MM.1S (cell line): ENCODE measurements around the gene FRY.

ENCODE experiments used
- DNase-seq: peaks from one replicate; pipeline ENCODE4 v3.0.0-alpha.2; 2015
- H2AFZ ChIP-seq: fragments of 300-600 bp; sonication (generic); 2 replicates; pipeline ENCODE4 v1.6.0; 2016; ENCODE audit warnings: antibody characterized with exemption, low read length
- H3F3A ChIP-seq: fragments of 300-600 bp; sonication (generic); 2 replicates; pipeline ENCODE4 v1.6.1; 2016; ENCODE audit warnings: mild to moderate bottlenecking, antibody characterized with exemption, low read length, moderate library complexity, mixed read lengths; ENCODE audit not compliant: insufficient read depth
- H3K27ac ChIP-seq: fragments of 300-600 bp; sonication (generic); 2 replicates; pipeline ENCODE4 v1.5.1; 2016; ENCODE audit warnings: mild to moderate bottlenecking, low read length
- H3K27me3 ChIP-seq: fragments of 300-600 bp; sonication (generic); replicated peaks from 2 replicates; pipeline ENCODE4 v1.6.0; 2016; ENCODE audit warnings: low read length; ENCODE audit not compliant: insufficient read depth
- H3K36me3 ChIP-seq: fragments of 300-600 bp; sonication (generic); replicated peaks from 2 replicates; pipeline ENCODE4 v1.6.1; 2016; ENCODE audit warnings: mild to moderate bottlenecking, low read length, mixed read lengths; ENCODE audit not compliant: insufficient read depth
- H3K4me1 ChIP-seq: fragments of 300-600 bp; sonication (generic); 2 replicates; pipeline ENCODE4 v1.6.1; 2016; ENCODE audit warnings: low read length, mixed read lengths
- H3K4me2 ChIP-seq: fragments of 300-600 bp; sonication (generic); 2 replicates; pipeline ENCODE4 v1.6.0; 2016; ENCODE audit warnings: low read depth, low read length
- H3K4me3 ChIP-seq: fragments of 300-600 bp; sonication (generic); 2 replicates; pipeline ENCODE4 v1.5.1; 2016; ENCODE audit warnings: low read length, mixed read lengths
- H3K79me2 ChIP-seq: fragments of 300-600 bp; sonication (generic); 2 replicates; pipeline ENCODE4 v1.6.1; 2016; ENCODE audit warnings: mixed run types, low read length, mixed read lengths
- H3K9ac ChIP-seq: fragments of 300-600 bp; sonication (generic); 2 replicates; pipeline ENCODE4 v1.6.1; 2016; ENCODE audit warnings: low read length, mixed read lengths
- H3K9me2 ChIP-seq: fragments of 300-600 bp; sonication (generic); replicated peaks from 2 replicates; pipeline ENCODE4 v1.6.1; 2016; ENCODE audit warnings: mild to moderate bottlenecking, low read length, mixed read lengths; ENCODE audit not compliant: insufficient read depth
- H3K9me3 ChIP-seq: fragments of 300-600 bp; sonication (generic); replicated peaks from 2 replicates; pipeline ENCODE4 v1.6.1; 2016; ENCODE audit warnings: mild to moderate bottlenecking, low read length, mixed read lengths; ENCODE audit not compliant: insufficient read depth
- H4K20me1 ChIP-seq: fragments of 300-600 bp; sonication (generic); 2 replicates; pipeline ENCODE4 v1.6.1; 2016; ENCODE audit warnings: mild to moderate bottlenecking, low read length, moderate library complexity, mixed read lengths; ENCODE audit not compliant: insufficient read depth
- CTCF ChIP-seq: fragments of 300-600 bp; sonication (generic); IDR thresholded peaks from 2 replicates; pipeline ENCODE4 v1.5.1; 2016; ENCODE audit warnings: antibody characterized with exemption, low read length, mixed read lengths
- EZH2 ChIP-seq: fragments of 300-600 bp; sonication (generic); optimal IDR thresholded peaks from 2 replicates; pipeline ENCODE3; 2017; ENCODE audit warnings: low read depth, mild to moderate bottlenecking, antibody characterized with exemption, low read length, mixed read lengths
- EZH2phosphoT487 ChIP-seq: fragments of 300-600 bp; sonication (generic); IDR thresholded peaks from 2 replicates; pipeline ENCODE4 v1.6.1; 2018; ENCODE audit warnings: antibody characterized with exemption, low read length

The FRY gene

DNA sequence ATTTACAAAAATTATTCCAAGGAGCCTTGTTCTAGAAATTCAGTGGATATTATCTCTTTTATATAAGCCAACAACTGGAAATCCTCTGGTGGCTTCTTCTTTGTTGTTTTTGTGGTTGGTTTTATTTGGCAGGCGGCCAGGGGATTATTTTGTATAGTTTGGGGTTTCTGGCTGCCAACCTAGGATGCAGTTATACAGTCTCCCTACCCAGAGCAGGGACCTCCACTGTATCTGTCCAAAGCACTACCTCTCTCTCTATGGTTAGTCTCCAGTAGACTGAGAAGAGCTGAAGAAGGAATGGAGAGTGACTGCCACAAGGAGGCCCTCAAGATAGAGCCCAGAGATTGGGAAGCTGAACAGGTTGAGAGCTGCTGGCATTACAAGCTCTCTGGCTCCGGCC, 203.3 kb downstream of the FRY start:
- Histone ChIP-seq H3K9me2 (no peaks in the 10 kb centered on the region), H4K20me1 (no peaks in the 10 kb centered on the region), H3K4me3 (no peak overlapping the region), H3K9ac (no peak overlapping the region), H3K27ac (no peak overlapping the region), H3K27me3 (no peaks in the 10 kb centered on the region), H3K4me1 (no peaks in the 10 kb centered on the region), H3K9me3 (no peaks in the 10 kb centered on the region), H3F3A (no peaks in the 10 kb centered on the region), H2AFZ (no peak overlapping the region), H3K4me2 (no peak overlapping the region), H3K36me3 (no peaks in the 10 kb centered on the region), H3K79me2 (no peaks in the 10 kb centered on the region)
- DNase-seq: no peak
- no peak for TF ChIP-seq EZH2phosphoT487
- TF ChIP-seq CTCF: no peak
- TF ChIP-seq EZH2: no peak

GRCh38 chr13:32237681-32238080, 206.1 kb downstream of the FRY start:
- Histone ChIP-seq H3K9me2 (no peaks in the 10 kb centered on the region), H2AFZ (no peak overlapping the region), H3K36me3 (no peaks in the 10 kb centered on the region), H3K79me2 (no peaks in the 10 kb centered on the region), H3K27me3 (no peaks in the 10 kb centered on the region), H3K9ac (no peak overlapping the region), H3K27ac (no peak overlapping the region), H4K20me1 (no peaks in the 10 kb centered on the region), H3K4me2 (no peak overlapping the region), H3K4me3 (no peak overlapping the region), H3F3A (no peaks in the 10 kb centered on the region), H3K9me3 (no peaks in the 10 kb centered on the region), H3K4me1 (no peaks in the 10 kb centered on the region)
- DNase-seq: no peak
- TF ChIP-seq EZH2 (no peak), EZH2phosphoT487 (no peak), CTCF (no peak)

- Histone ChIP-seq H3K36me3 (no peaks in the 10 kb centered on the region), H3K27ac (no peak overlapping the region), H3K4me3 (no peak overlapping the region), H3K9ac (no peak overlapping the region), H3F3A (0 out of 2 replicates have a peak, but pooled peaks cover 4% of the 10 kb centered on the region), H3K9me2 (no peaks in the 10 kb centered on the region), H3K79me2 (no peaks in the 10 kb centered on the region), H3K4me2 (no peak overlapping the region), H4K20me1 (no peaks in the 10 kb centered on the region), H2AFZ (no peak overlapping the region), H3K27me3 (no peaks in the 10 kb centered on the region), H3K4me1 (peaks cover 13% of the 10 kb centered on the region), H3K9me3 (no peaks in the 10 kb centered on the region)
- no peak for DNase-seq
- TF ChIP-seq EZH2phosphoT487 (no peak), EZH2 (no peak), CTCF (no peak)
These were observed 212.1 kb downstream of the FRY start for GRCh38 chr13:32243695-32244094.
